Panc1 (cell line): ENCODE measurements around the gene HBS1L. TPM values are rescaled to one million over a fixed set of nuclear protein-coding genes. Genes with fewer than 3 reads are reported as not detected.
A peak's percentile ranks its signal among the peaks of the same experiment; 100 is the strongest.

Experiments used
- ATAC-seq: fragments of 200-7000 bp; cut with Tn5 transposase; 2 replicates; pipeline ENCODE4 v1.9.1; 2020; ENCODE audit warnings: mild to moderate bottlenecking, moderate library complexity
- BruUV-seq: library from RNA; stranded (reverse); fragments of 400-500 nt; replicated peaks from 2 replicates; lab custom pipeline; 2021; lab: Mats Ljungman, UMichigan
- CTCF ChIA-PET: fragments of 300-600 bp; sonication (Branson Sonifier 250); formaldehyde crosslinking; loops from one replicate; lab custom pipeline; 2022; ENCODE audit warnings: antibody characterized with exemption; lab: Charles Lee
- POLR2A ChIA-PET: fragments of 300-600 bp; sonication (Branson Sonifier 250); formaldehyde crosslinking; loops from one replicate; lab custom pipeline; 2022; ENCODE audit warnings: antibody characterized with exemption; lab: Charles Lee
- DNase-seq: peaks from one replicate; pipeline ENCODE4 v3.0.0-alpha.2; 2010; ENCODE audit warnings: low read depth, low spot score
- H3K27ac ChIP-seq: 2 replicates; pipeline ENCODE4 v1.5.1; 2011; ENCODE audit warnings: mild to moderate bottlenecking, low read length, inconsistent platforms
- H3K27me3 ChIP-seq: fragments of 200-500 bp; sonication (Bioruptor generic); 2 replicates; pipeline ENCODE4 v1.6.0; 2014; ENCODE audit warnings: low read length, inconsistent platforms; ENCODE audit not compliant: control insufficient read depth, insufficient read depth
- H3K36me3 ChIP-seq: fragments of 200-500 bp; sonication (Bioruptor generic); 2 replicates; pipeline ENCODE4 v1.5.1; 2014; ENCODE audit warnings: inconsistent platforms, mild to moderate bottlenecking, low read length, moderate library complexity; ENCODE audit not compliant: control insufficient read depth, insufficient read depth
- H3K4me1 ChIP-seq: 2 replicates; pipeline ENCODE4 v1.5.1; 2011; ENCODE audit warnings: inconsistent platforms, mild to moderate bottlenecking, low read length, moderate library complexity; ENCODE audit not compliant: control insufficient read depth, insufficient read depth
- H3K4me3 ChIP-seq, 2 experiments: 2 replicates each; pipeline ENCODE4 v1.5.1; 2011 to 2012; ENCODE audit warnings: low read depth in 2 of 2, low read length in 2 of 2, mild to moderate bottlenecking in 2 of 2, inconsistent platforms in 1 of 2, moderate library complexity in 1 of 2
- H3K9me3 ChIP-seq: fragments of 200-500 bp; sonication (Bioruptor generic); 2 replicates; pipeline ENCODE4 v1.5.1; 2014; ENCODE audit warnings: low read depth, mild to moderate bottlenecking, inconsistent platforms, low read length, moderate library complexity; ENCODE audit not compliant: control insufficient read depth, insufficient read depth
- CTCF ChIP-seq: fragments of 450-650 bp; IDR thresholded peaks from 2 replicates; pipeline ENCODE4 v1.5.1; 2017; ENCODE audit warnings: mild to moderate bottlenecking
- POLR2AphosphoS5 ChIP-seq: IDR thresholded peaks from 2 replicates; pipeline ENCODE4 v1.6.1; 2012; ENCODE audit warnings: mild to moderate bottlenecking, low read depth, low read length, moderate library complexity
- SIN3A ChIP-seq: IDR thresholded peaks from 2 replicates; pipeline ENCODE4 v1.6.1; 2012; ENCODE audit warnings: low read depth, mild to moderate bottlenecking, low read length, moderate library complexity, borderline replicate concordance; ENCODE audit not compliant: insufficient read depth
- TCF7L2 ChIP-seq: IDR thresholded peaks from 2 replicates; pipeline ENCODE4 v1.6.1; 2011; ENCODE audit warnings: mild to moderate bottlenecking, low read depth, low read length, inconsistent platforms
- in situ Hi-C: cut with HindIII; loops from 2 replicates; pipeline ENCODE4 v1.10.0; 2016; ENCODE audit warnings: low sequenced_read_pairs, low pct_unique_long_range_greater_than_20kb
- intact Hi-C: fragments of 100-400 bp; cut with micrococcal nuclease; formaldehyde crosslinking; loops from one replicate; pipeline ENCODE4 v1.10.0; 2022; ENCODE audit not compliant: unreplicated experiment
- total RNA-seq: library from RNA; stranded (reverse); gene quantifications from one replicate; pipeline ENCODE4 v1.2.1, GENCODE V29; 2021; ENCODE audit not compliant: unreplicated experiment
- TF ChIP-seq, protein P1 (sequence below), 2 experiments: IDR thresholded peaks; 2 replicates each; pipeline ENCODE4 v1.6.1; 2011 to 2012; ENCODE audit warnings: low read depth in 2 of 2, control low read depth in 1 of 2, low read length in 1 of 2, mild to moderate bottlenecking in 1 of 2, moderate library complexity in 1 of 2; ENCODE audit not compliant: insufficient read depth in 1 of 2

Gene HBS1L
- total RNA-seq, 1 experiment from 2014 or later = 79.2 TPM

DNA sequence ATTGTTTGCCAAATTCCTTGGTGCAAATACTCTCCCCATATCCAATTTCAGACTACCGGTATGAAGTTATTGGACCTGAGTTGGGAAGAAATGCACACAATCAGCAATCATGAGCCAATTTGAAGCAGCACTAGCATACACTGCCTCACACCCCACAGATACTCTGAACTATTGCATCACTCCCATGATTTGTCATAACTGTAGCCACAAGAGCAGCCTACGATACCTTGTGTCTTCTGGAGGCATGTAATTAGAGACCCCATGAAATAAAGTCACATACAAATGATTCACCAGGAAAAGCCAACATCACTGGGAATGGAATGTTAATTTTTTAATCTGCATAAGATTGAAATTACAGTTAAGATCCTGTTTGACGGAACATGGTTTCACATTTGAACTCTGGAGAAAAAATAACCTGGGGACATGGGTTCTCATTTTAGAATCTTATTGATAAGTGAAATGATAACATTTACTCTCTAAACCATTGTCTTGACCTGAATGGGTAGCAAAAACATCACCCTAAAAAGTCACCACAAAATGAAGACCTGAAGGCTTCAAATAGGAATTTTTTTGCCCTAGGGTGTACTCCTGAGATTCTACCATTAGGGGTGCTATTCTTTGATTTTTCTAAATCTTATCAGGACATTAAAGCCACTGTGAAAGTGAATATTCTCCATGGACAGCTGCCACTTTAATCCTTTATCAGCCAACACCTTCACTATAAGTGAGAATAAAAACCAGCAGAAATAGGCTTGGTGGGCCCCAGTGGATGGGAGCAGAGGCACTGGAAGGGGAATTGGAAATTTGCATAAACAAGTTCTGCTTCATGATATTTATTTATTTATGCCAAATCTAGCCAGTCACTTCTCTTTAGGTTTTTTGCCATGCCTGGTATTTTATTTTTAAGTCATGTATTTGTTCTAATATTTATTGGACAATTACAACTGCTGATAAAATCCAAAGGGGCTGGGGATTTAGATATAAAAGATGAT is 34.5 kb upstream of the HBS1L start:
- ATAC-seq (no peak), DNase-seq (no peak)
- TF ChIP-seq POLR2AphosphoS5 = no peak
- peak; percentile 38; the same call in 1 of the 2 replicates for TF ChIP-seq CTCF
- TF ChIP-seq, protein P1, sequence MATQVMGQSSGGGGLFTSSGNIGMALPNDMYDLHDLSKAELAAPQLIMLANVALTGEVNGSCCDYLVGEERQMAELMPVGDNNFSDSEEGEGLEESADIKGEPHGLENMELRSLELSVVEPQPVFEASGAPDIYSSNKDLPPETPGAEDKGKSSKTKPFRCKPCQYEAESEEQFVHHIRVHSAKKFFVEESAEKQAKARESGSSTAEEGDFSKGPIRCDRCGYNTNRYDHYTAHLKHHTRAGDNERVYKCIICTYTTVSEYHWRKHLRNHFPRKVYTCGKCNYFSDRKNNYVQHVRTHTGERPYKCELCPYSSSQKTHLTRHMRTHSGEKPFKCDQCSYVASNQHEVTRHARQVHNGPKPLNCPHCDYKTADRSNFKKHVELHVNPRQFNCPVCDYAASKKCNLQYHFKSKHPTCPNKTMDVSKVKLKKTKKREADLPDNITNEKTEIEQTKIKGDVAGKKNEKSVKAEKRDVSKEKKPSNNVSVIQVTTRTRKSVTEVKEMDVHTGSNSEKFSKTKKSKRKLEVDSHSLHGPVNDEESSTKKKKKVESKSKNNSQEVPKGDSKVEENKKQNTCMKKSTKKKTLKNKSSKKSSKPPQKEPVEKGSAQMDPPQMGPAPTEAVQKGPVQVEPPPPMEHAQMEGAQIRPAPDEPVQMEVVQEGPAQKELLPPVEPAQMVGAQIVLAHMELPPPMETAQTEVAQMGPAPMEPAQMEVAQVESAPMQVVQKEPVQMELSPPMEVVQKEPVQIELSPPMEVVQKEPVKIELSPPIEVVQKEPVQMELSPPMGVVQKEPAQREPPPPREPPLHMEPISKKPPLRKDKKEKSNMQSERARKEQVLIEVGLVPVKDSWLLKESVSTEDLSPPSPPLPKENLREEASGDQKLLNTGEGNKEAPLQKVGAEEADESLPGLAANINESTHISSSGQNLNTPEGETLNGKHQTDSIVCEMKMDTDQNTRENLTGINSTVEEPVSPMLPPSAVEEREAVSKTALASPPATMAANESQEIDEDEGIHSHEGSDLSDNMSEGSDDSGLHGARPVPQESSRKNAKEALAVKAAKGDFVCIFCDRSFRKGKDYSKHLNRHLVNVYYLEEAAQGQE (IDR thresholded peaks at IDR 0.05; ENCODE audit: insufficient read depth in 1 of 2, low read depth in 2 of 2, low read length in 1 of 2) = no peak
- ChIA-PET CTCF (interaction anchor here (0.5 kb wide), 1 partner anchor 17 kb away, joined by 3 read pairs; no protein-coding TSS in a partner anchor), POLR2A (interaction anchor here (0.6 kb wide), 1 partner anchor 19 kb away, joined by 7 read pairs; no protein-coding TSS in a partner anchor)
- Histone ChIP-seq H3K27ac (no peak overlapping the region), H3K27me3 (peaks cover 9% of the 10 kb centered on the region), H3K36me3 (no peaks in the 10 kb centered on the region), H3K9me3 (no peaks in the 10 kb centered on the region), H3K4me3 (no peak overlapping the region), H3K4me1 (no peaks in the 10 kb centered on the region)
- intact Hi-C loops = no loop called here
- in situ Hi-C loops = no loop called here
- no TSS peak for BruUV-seq

GRCh38 chr6:135088281-135088680 is 33.7 kb upstream of the HBS1L start:
- Histone ChIP-seq H3K36me3 (no peaks in the 10 kb centered on the region), H3K4me1 (no peaks in the 10 kb centered on the region), H3K4me3 (no peak overlapping the region), H3K27ac (no peak overlapping the region), H3K27me3 (peaks cover 9% of the 10 kb centered on the region), H3K9me3 (no peaks in the 10 kb centered on the region)
- BruUV-seq = no TSS peak
- intact Hi-C loops = no loop called here
- in situ Hi-C loops = no loop called here
- ChIA-PET CTCF (no interaction called here), POLR2A (no interaction called here)
- DNase-seq (no peak), ATAC-seq (no peak)
- TF ChIP-seq SIN3A (no peak), POLR2AphosphoS5 (no peak), CTCF (no peak), TCF7L2 (no peak)
- TF ChIP-seq, protein P1 (IDR thresholded peaks at IDR 0.05; ENCODE audit: insufficient read depth in 1 of 2, low read depth in 2 of 2, low read length in 1 of 2) = no peak
